HepG2 (cell line): ENCODE data around the gene RBM19. TPM values are rescaled to one million over a fixed set of nuclear protein-coding genes. Genes with fewer than 3 reads are reported as not detected.

Experiments
- ATAC-seq: fragments of 200-7000 bp; cut with Tn5 transposase; 3 replicates; pipeline ENCODE4 v1.9.1; 2020; ENCODE audit warnings: mild to moderate bottlenecking, moderate library complexity
- BruUV-seq: library from RNA; stranded (reverse); fragments of 400-500 nt; replicated peaks from 2 replicates; lab custom pipeline; 2021; lab: Mats Ljungman, UMichigan
- CTCF ChIA-PET: fragments of 300-600 bp; formaldehyde crosslinking; extraction: SDS; loops from one replicate; lab custom pipeline; 2021; ENCODE audit warnings: low total read pairs, inconsistent platforms, low intra/inter-chr PET ratio; lab: Yijun Ruan, JAX
- POLR2A ChIA-PET: fragments of 350-600 bp; sonication (Branson Sonifier 250); formaldehyde crosslinking; loops from one replicate; lab custom pipeline; 2020; ENCODE audit warnings: antibody characterized with exemption, inconsistent platforms; lab: Yijun Ruan, JAX
- DNase-seq: peaks from one replicate; pipeline ENCODE4 v3.0.0-alpha.2; 2015; ENCODE audit warnings: low spot score
- FAIRE-seq: peaks from 3 replicates; lab custom pipeline; 2011; peaks lifted over from hg19 to GRCh38; lab: Jason Lieb, UNC
- H2AFZ ChIP-seq: one replicate; pipeline ENCODE4 v1.6.1; 2011; ENCODE audit warnings: low read length, inconsistent platforms
- H3K27ac ChIP-seq: fragments of 300-600 bp; 3 replicates; pipeline ENCODE4 v1.8.0; 2011; ENCODE audit warnings: mixed run types, mild to moderate bottlenecking, mixed read lengths, low read length, inconsistent platforms; ENCODE audit not compliant: insufficient read depth; ENCODE audit errors: extremely low read length
- H3K27me3 ChIP-seq, 2 experiments: fragments of 200-600 bp in 1 of 2; 2 replicates in 1 of 2; 3 replicates in 1 of 2; pipeline versions ENCODE4 v1.6.0 to v1.8.0; 2011; ENCODE audit warnings: low read length in 2 of 2, mild to moderate bottlenecking in 2 of 2, moderate library complexity in 2 of 2, inconsistent platforms in 1 of 2; ENCODE audit not compliant: insufficient read depth in 2 of 2, control insufficient read depth in 1 of 2
- H3K36me3 ChIP-seq, 2 experiments: fragments of 200-600 bp in 1 of 2; replicated peaks in 1 of 2; 2 replicates in 1 of 2; 3 replicates in 1 of 2; pipeline versions ENCODE4 v1.5.1 to v1.8.0; 2011; ENCODE audit warnings: low read length in 2 of 2, inconsistent platforms in 1 of 2; ENCODE audit not compliant: insufficient read depth in 2 of 2, control insufficient read depth in 1 of 2
- H3K4me1 ChIP-seq: 2 replicates; pipeline ENCODE4 v1.5.1; 2012; ENCODE audit warnings: low read length, inconsistent platforms; ENCODE audit not compliant: insufficient read depth
- H3K4me2 ChIP-seq: 2 replicates; pipeline ENCODE4 v1.6.0; 2011; ENCODE audit warnings: low read depth, low read length, inconsistent platforms
- H3K4me3 ChIP-seq, 3 experiments: fragments of 200-600 bp in 1 of 3; sonication (generic), shearing (Covaris generic) in 1 of 3; replicated peaks in 1 of 3; 2 replicates each; pipeline ENCODE4 v1.5.1; 2011 to 2016; ENCODE audit warnings: low read length in 3 of 3, inconsistent platforms in 2 of 3, low read depth in 2 of 3, mild to moderate bottlenecking in 2 of 3, control low read depth in 1 of 3, mixed read lengths in 1 of 3; ENCODE audit not compliant: insufficient read depth in 1 of 3
- H3K79me2 ChIP-seq: one replicate; pipeline ENCODE4 v1.6.1; 2011; ENCODE audit warnings: low read length, inconsistent platforms; ENCODE audit not compliant: insufficient read depth
- H3K9ac ChIP-seq: 2 replicates; pipeline ENCODE4 v1.6.0; 2011; ENCODE audit warnings: mild to moderate bottlenecking, low read depth, low read length, inconsistent platforms; ENCODE audit not compliant: insufficient read depth
- H3K9me3 ChIP-seq: 2 replicates; pipeline ENCODE4 v1.5.1; 2012; ENCODE audit warnings: mild to moderate bottlenecking, low read length
- H4K20me1 ChIP-seq: 2 replicates; pipeline ENCODE4 v1.6.0; 2011; ENCODE audit warnings: inconsistent platforms, mild to moderate bottlenecking, low read length, moderate library complexity; ENCODE audit not compliant: insufficient read depth
- CEBPG ChIP-seq: IDR thresholded peaks from 2 replicates; pipeline ENCODE4 v1.6.1; 2016
- ELF3 ChIP-seq: IDR thresholded peaks from 2 replicates; pipeline ENCODE4 v1.6.1; 2016; ENCODE audit warnings: missing genetic modification reagents, missing compliant biosample characterization
- MYPOP ChIP-seq: sonication (generic); formaldehyde crosslinking; IDR thresholded peaks from 2 replicates; pipeline ENCODE4 v1.8.1; 2023; ENCODE audit warnings: mild to moderate bottlenecking, moderate library complexity, missing genetic modification reagents
- ZKSCAN1 ChIP-seq: fragments of 150-350 bp; IDR thresholded peaks from 2 replicates; pipeline ENCODE4 v1.6.1; 2014; ENCODE audit warnings: low read length
- ZNF629 ChIP-seq: sonication (generic); formaldehyde crosslinking; conservative IDR thresholded peaks from 2 replicates; pipeline ENCODE4 v1.5.0; 2020; ENCODE audit warnings: missing genetic modification reagents
- WGBS: methylation state at CpG from one replicate; pipeline ENCODE4 v1.1.6; 2017; ENCODE audit warnings: low lambda C conversion rate; 5-methylcytosine and 5-hydroxymethylcytosine counted together
- in situ Hi-C: cut with HindIII; loops from 2 replicates; pipeline ENCODE4 v1.10.0; 2017; ENCODE audit warnings: low pct_unique_long_range_greater_than_20kb; ENCODE audit not compliant: extremely low pct_ligation_motif_present
- intact Hi-C: fragments of 100-400 bp; cut with micrococcal nuclease; formaldehyde crosslinking; loops from one replicate; pipeline ENCODE4 v1.10.0; 2022; ENCODE audit not compliant: unreplicated experiment
- polyA plus RNA-seq, 8 experiments: library from polyadenylated mRNA; depleted of rRNA in 3 of 8; stranded (reverse) in 7 of 8; unstranded in 1 of 8; fragments of >200 nt; fragmentation: Illumina TruSeq in 4 of 8; extraction: Trizol in 4 of 8; gene quantifications; 2 replicates each; pipeline versions ENCODE4 v1.2.1 to v1.2.3, GENCODE V29; 2011 to 2016; ENCODE audit warnings: low read depth in 4 of 8, missing spikeins in 1 of 8, mixed read lengths in 1 of 8; ENCODE audit not compliant: insufficient read depth in 1 of 8
- total RNA-seq, 5 experiments: library from RNA; depleted of rRNA; stranded (reverse); fragments of >200 nt; fragmentation: Illumina TruSeq; extraction: Trizol; gene quantifications; 2 replicates each; pipeline ENCODE4 v1.2.3, GENCODE V29; 2016; ENCODE audit warnings: low read depth in 1 of 5

Gene RBM19
- total and polyA plus RNA-seq, 2 of the 13 experiments (the other 11 are each of a cell fraction or from before 2014, with no cell fraction given) = 19.3 to 32.2 TPM

GRCh38 chr12:113877607-113878006 lies 88.5 kb downstream of the RBM19 start:
- H3K9ac ChIP-seq = no peak overlapping the region
- no peaks in the 10 kb centered on the region for H4K20me1 ChIP-seq
- TF ChIP-seq ZKSCAN1 = peak; percentile 92
- TF ChIP-seq CEBPG (CRISPR knock-in tag) = no peak
- no peak for TF ChIP-seq ELF3 (CRISPR knock-in tag)
- ChIA-PET CTCF (no interaction called here), POLR2A (no interaction called here)
- no peaks in the 10 kb centered on the region for H3K9me3 ChIP-seq
- no peak overlapping the region for H2AFZ ChIP-seq
- FAIRE-seq (no peak), ATAC-seq (no peak), DNase-seq (no peak)
- WGBS = 95% methylated on average over 5 of the region's 5 CpGs
- BruUV-seq = no TSS peak
- H3K36me3 ChIP-seq = peaks cover 7 to 42% of the 10 kb centered on the region in 2 experiments; a peak in 4 of 5 replicates
- no peaks in the 10 kb centered on the region for H3K27me3 ChIP-seq
- no peaks in the 10 kb centered on the region for H3K4me1 ChIP-seq
- no peaks in the 10 kb centered on the region for H3K79me2 ChIP-seq
- no peak overlapping the region for H3K4me3 ChIP-seq
- no peak overlapping the region for H3K27ac ChIP-seq
- H3K4me2 ChIP-seq = no peak overlapping the region
- in situ Hi-C loops = no loop called here
- intact Hi-C loops = no loop called here

DNA sequence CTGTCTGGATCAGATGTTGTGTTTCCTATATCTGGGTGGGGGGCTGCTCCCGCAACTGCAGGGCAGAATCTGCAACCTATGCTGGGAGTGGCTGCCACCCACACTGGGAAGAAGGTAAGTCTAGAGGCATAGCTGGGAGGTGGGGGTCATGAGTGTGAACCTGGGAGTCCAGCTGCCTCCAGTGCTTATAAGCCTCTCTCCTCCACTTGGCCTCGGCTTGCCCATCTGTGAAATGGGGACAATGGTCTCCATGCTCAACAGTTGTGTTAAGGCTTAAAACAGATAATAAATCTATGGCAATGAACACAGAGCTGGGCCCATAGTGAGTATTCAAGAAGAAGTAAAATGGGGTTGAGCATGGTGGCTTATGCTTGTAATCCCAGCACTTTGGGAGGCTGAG lies 90.0 kb downstream of the RBM19 start:
- FAIRE-seq (no peak), DNase-seq (no peak), ATAC-seq (no peak)
- Histone ChIP-seq H3K9me3 (no peaks in the 10 kb centered on the region), H3K79me2 (no peaks in the 10 kb centered on the region), H2AFZ (no peak overlapping the region), H3K4me3 (no peak overlapping the region), H3K4me2 (no peak overlapping the region), H3K4me1 (no peaks in the 10 kb centered on the region), H3K27ac (no peak overlapping the region), H4K20me1 (no peaks in the 10 kb centered on the region), H3K27me3 (no peaks in the 10 kb centered on the region), H3K36me3 (peaks cover 8 to 34% of the 10 kb centered on the region in 2 experiments; a peak in 4 of 5 replicates), H3K9ac (no peak overlapping the region)
- WGBS = 96% methylated on average over 2 of the region's 2 CpGs
- intact Hi-C loops = no loop called here
- TF ChIP-seq ZNF629 (CRISPR knock-in tag) (peak; percentile 86), MYPOP (CRISPR knock-in tag) (no peak)
- POLR2A ChIA-PET = no interaction called here
- CTCF ChIA-PET = no interaction called here
- in situ Hi-C loops = no loop called here
- no TSS peak for BruUV-seq
